Neuron (in vitro differentiated cells): ENCODE data around the gene ADAMTS3.

Source experiments
- H2AFZ ChIP-seq: one replicate; pipeline ENCODE4 v1.6.1; 2013; ENCODE audit warnings: low read depth, mild to moderate bottlenecking, inconsistent platforms, low read length, moderate library complexity
- H3K27me3 ChIP-seq: one replicate; pipeline ENCODE4 v1.6.1; 2013; ENCODE audit warnings: low read length; ENCODE audit not compliant: insufficient read depth
- H3K36me3 ChIP-seq: one replicate; pipeline ENCODE4 v1.6.1; 2013; ENCODE audit warnings: low read length; ENCODE audit not compliant: insufficient read depth
- H3K4me1 ChIP-seq: one replicate; pipeline ENCODE4 v1.6.1; 2013; ENCODE audit warnings: low read length; ENCODE audit not compliant: insufficient read depth
- H3K4me3 ChIP-seq: 2 replicates; pipeline ENCODE4 v1.5.1; 2013; ENCODE audit warnings: mild to moderate bottlenecking, low read length, moderate library complexity
- H3K9me3 ChIP-seq: one replicate; pipeline ENCODE4 v1.6.1; 2013; ENCODE audit warnings: low read length

Gene ADAMTS3

DNA sequence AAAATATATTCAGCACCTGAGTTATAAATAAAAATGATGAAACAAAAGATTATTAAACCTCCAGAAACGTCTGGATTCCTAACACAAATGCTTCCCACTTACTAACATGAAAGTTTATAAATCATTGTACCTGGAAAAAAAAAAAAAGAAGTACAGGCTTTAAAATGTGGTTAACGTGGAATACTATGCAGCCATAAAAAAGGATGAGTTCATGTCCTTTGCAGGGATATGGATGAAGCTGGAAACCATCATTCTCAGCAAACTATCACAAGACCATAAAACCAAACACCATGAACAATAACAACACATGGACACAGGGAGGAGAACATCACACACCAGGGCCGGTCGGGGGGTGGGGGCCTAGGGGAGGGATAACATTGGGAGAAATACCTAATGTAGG, 160.5 kb downstream of the ADAMTS3 start:
- Histone ChIP-seq H3K4me1 (peaks cover 6% of the 10 kb centered on the region), H3K27me3 (no peaks in the 10 kb centered on the region), H2AFZ (no peak overlapping the region), H3K9me3 (no peaks in the 10 kb centered on the region), H3K36me3 (no peaks in the 10 kb centered on the region), H3K4me3 (no peak overlapping the region)

DNA sequence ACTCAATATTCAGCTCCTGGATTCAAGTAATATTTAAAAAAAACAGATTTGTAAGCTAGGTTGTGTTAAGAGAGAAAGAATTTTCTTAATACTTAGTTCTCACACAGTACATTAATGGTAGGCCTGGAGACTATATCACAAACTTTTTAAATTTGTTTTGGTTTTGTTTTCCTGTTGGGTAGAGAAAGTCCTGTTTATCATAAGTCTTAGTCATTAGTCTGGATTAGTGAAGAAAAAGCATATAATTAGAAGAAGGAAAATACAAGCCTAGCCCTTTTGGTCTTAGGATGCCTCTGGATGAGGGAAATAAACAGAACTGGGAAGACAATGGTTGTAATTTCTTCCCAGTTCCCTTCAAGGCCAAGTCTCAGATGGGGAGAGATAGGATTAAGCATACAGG, 163.6 kb downstream of the ADAMTS3 start:
- H3K36me3 ChIP-seq: no peaks in the 10 kb centered on the region
- H3K4me1 ChIP-seq: peaks cover 5% of the 10 kb centered on the region
- H2AFZ ChIP-seq: no peak overlapping the region
- H3K27me3 ChIP-seq: no peaks in the 10 kb centered on the region
- no peak overlapping the region for H3K4me3 ChIP-seq
- no peaks in the 10 kb centered on the region for H3K9me3 ChIP-seq

DNA sequence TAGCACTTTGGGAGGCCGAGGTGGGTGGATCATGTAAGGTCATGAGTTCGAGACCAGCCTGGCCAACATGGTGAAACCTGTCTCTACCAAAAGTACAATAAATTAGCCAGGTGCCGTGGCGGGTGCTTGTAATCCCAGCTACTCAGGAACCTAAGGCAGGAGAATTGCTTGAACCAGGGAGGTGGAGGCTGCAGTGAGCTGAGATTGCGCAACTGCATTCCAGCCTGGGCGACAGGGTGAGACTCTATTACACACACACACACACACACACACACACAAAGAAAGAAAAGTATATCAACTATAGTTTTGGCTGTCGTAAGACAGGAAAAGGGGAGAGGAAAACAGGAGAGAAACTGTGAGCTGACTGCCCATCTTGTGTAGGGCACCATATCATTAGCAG, 171.7 kb downstream of the ADAMTS3 start:
- Histone ChIP-seq H2AFZ (no peak overlapping the region), H3K4me3 (no peak overlapping the region), H3K36me3 (no peaks in the 10 kb centered on the region), H3K9me3 (no peaks in the 10 kb centered on the region), H3K27me3 (no peaks in the 10 kb centered on the region), H3K4me1 (peaks cover 7% of the 10 kb centered on the region)

GRCh38 chr4:72394012-72394663, 174.9 kb downstream of the ADAMTS3 start:
- Histone ChIP-seq H3K27me3 (no peaks in the 10 kb centered on the region), H2AFZ (no peak overlapping the region), H3K4me3 (no peak overlapping the region), H3K36me3 (no peaks in the 10 kb centered on the region), H3K9me3 (no peaks in the 10 kb centered on the region), H3K4me1 (peaks cover 19% of the 10 kb centered on the region)

DNA sequence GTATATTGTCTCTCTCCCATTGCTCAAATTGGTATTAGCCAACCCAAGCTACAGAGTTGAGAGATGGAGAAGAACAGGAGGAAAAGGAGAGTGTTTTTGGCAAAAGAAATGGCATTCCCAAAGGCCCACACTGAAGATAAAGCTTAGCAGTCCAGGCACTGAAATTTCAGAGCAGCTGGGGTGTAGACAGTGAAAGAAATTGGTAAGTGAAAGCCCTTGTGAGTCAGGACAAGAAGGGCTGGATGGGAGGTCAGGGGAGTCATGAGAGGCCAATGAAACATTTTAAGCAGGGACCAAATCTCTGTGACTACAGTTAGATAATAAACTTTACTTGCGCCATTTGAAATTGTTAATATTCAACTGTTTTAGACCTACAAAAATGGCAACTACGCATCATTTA, 177.7 kb downstream of the ADAMTS3 start:
- H3K36me3 ChIP-seq: no peaks in the 10 kb centered on the region
- no peak overlapping the region for H2AFZ ChIP-seq
- no peaks in the 10 kb centered on the region for H3K27me3 ChIP-seq
- H3K4me3 ChIP-seq: no peak overlapping the region
- H3K4me1 ChIP-seq: peaks cover 19% of the 10 kb centered on the region
- H3K9me3 ChIP-seq: no peaks in the 10 kb centered on the region

DNA sequence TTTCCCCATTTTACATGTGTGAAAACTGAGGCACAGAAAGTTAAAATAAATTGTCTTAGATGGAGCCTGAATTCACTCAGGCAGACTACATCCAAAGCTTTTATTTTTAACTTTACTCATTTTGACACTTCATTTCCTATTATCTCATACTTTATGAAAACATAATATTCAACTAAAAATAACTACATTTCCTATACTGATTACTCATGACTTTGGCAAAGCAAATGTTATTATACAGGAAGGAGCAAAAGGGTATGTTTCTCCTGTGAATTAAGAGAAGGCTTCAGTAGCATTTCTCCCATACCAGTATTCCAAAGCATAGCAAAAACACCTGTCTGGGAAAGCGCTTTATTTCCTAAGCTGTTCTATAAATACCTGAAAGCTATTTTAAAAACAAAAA, 178.6 kb downstream of the ADAMTS3 start:
- Histone ChIP-seq H3K27me3 (no peaks in the 10 kb centered on the region), H3K4me3 (no peak overlapping the region), H2AFZ (no peak overlapping the region), H3K4me1 (peaks cover 19% of the 10 kb centered on the region), H3K36me3 (no peaks in the 10 kb centered on the region), H3K9me3 (no peaks in the 10 kb centered on the region)

DNA sequence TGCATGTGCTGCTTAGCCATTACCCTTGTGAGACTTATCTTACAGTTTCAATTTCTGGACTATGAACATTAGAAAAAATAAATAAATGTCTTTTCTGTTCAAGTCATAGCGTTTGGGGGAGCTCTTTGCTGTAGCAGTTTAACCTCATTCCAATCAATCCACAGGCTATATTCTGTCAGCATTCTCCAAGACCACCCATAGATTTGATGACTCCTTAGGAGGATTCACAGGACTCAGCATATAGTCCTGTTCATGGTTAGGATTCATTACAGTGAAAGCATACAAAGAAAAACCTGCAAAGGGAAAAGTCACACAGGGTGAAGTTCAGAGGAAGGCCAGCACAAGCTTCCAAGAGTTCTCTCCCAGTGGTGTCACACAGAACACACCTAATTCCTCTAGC, 180.5 kb downstream of the ADAMTS3 start:
- no peaks in the 10 kb centered on the region for H3K27me3 ChIP-seq
- no peak overlapping the region for H2AFZ ChIP-seq
- H3K36me3 ChIP-seq: no peaks in the 10 kb centered on the region
- no peaks in the 10 kb centered on the region for H3K9me3 ChIP-seq
- no peak overlapping the region for H3K4me3 ChIP-seq
- peaks cover 16% of the 10 kb centered on the region for H3K4me1 ChIP-seq

DNA sequence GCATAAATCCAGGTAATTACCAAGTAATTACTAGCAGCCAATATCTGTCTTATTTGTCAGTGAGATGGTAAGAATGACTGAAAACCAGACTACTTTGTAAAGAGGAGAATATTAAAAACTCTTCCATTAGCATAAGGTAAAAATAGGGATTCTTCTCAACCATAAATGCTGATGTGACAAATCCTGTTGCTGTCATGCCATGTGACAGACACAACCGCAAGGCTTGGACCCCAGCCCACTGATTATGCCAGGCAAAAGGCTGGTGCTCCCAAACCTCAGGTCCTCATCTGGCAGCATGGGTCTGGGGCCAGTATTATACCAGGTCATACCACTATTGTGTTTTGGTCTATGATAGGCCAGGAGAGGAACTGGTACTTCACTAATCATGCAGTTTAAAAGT, 181.1 kb downstream of the ADAMTS3 start:
- no peaks in the 10 kb centered on the region for H3K36me3 ChIP-seq
- H3K27me3 ChIP-seq: no peaks in the 10 kb centered on the region
- no peaks in the 10 kb centered on the region for H3K9me3 ChIP-seq
- H3K4me1 ChIP-seq: peaks cover 18% of the 10 kb centered on the region
- H2AFZ ChIP-seq: no peak overlapping the region
- no peak overlapping the region for H3K4me3 ChIP-seq

DNA sequence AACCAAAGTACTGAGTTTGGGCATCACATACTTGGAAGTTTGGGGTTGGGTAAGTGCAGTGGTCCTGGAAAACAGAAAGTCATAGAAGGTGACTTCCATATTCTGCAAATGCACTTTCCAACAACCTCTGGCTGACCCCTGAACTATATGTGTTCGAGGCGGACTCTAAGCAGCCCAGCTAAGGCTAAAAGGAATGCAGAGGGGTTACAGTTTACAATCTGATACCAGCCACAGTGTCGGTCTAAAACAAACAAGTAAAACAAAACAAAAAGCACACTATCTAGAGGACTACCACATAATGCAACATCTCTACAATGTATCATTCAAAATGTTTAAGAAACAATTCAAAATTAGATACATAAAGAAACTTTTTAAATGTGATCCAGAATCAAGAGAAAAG, 185.6 kb downstream of the ADAMTS3 start:
- no peak overlapping the region for H2AFZ ChIP-seq
- H3K9me3 ChIP-seq: no peaks in the 10 kb centered on the region
- peaks cover 6% of the 10 kb centered on the region for H3K4me1 ChIP-seq
- H3K4me3 ChIP-seq: no peak overlapping the region
- H3K27me3 ChIP-seq: no peaks in the 10 kb centered on the region
- no peaks in the 10 kb centered on the region for H3K36me3 ChIP-seq

- Histone ChIP-seq H3K4me3 (no peak overlapping the region), H3K27me3 (no peaks in the 10 kb centered on the region), H3K4me1 (peaks cover 6% of the 10 kb centered on the region), H2AFZ (no peak overlapping the region), H3K36me3 (no peaks in the 10 kb centered on the region), H3K9me3 (no peaks in the 10 kb centered on the region)
Observed at GRCh38 chr4:72378901-72379300, 190.1 kb downstream of the ADAMTS3 start.

DNA sequence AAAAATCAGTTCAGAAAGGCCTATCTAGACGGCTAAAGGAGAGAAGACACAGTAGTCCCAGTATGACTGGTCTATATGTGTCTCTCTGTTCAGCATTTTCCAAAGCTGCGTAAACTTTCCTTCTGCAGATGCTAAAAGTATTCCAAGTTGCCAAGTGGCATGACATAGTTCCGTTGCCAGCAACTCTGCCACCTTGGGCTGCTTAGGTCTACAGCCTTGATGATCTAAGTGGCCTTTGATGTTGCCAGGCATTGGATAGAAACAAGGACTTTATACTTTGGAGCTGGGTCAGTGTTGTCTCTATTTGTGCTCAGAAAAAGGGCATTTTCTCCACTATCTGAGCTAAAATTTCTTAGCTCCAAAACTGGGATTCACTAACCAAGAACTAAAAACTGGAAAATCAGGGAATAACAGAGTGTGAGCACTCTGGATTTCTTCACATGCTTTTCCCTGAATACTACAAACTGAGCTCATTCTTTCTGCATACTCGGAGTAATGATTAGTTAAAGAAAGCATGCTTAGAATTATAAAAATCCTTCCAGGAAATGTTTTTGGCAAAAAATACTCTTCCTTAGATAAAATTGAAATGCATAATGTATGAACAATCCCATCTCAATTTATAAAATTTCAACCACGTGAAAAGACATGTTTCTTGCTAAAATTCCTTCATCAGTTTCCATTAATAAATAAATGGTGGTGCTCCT, 191.4 kb downstream of the ADAMTS3 start:
- no peak overlapping the region for H2AFZ ChIP-seq
- no peaks in the 10 kb centered on the region for H3K36me3 ChIP-seq
- no peaks in the 10 kb centered on the region for H3K4me1 ChIP-seq
- H3K4me3 ChIP-seq: no peak overlapping the region
- H3K9me3 ChIP-seq: no peaks in the 10 kb centered on the region
- no peaks in the 10 kb centered on the region for H3K27me3 ChIP-seq

- Histone ChIP-seq H3K27me3 (no peaks in the 10 kb centered on the region), H3K4me3 (no peak overlapping the region), H3K36me3 (no peaks in the 10 kb centered on the region), H2AFZ (no peak overlapping the region), H3K4me1 (no peaks in the 10 kb centered on the region), H3K9me3 (no peaks in the 10 kb centered on the region)
Observed at GRCh38 chr4:72376901-72377300, 192.1 kb downstream of the ADAMTS3 start.

- Histone ChIP-seq H2AFZ (no peak overlapping the region), H3K4me1 (no peaks in the 10 kb centered on the region), H3K36me3 (no peaks in the 10 kb centered on the region), H3K27me3 (no peaks in the 10 kb centered on the region), H3K9me3 (no peaks in the 10 kb centered on the region), H3K4me3 (no peak overlapping the region)
Observed at GRCh38 chr4:72375073-72375736, 193.8 kb downstream of the ADAMTS3 start.
